ACC112 (cell line): ENCODE data around the gene GDPD2.

Source experiments
- H2AFZ ChIP-seq: fragments of 200-600 bp; sonication (generic); one replicate; pipeline ENCODE4 v1.6.0; 2017; ENCODE audit warnings: antibody characterized with exemption, low read length; ENCODE audit not compliant: unreplicated experiment
- H3K27ac ChIP-seq: fragments of 200-600 bp; sonication (generic); 2 replicates; pipeline ENCODE4 v1.5.1; 2014; ENCODE audit warnings: low read depth, mild to moderate bottlenecking, antibody characterized with exemption, low read length, moderate library complexity
- H3K27me3 ChIP-seq: fragments of 200-600 bp; sonication (generic); 2 replicates; pipeline ENCODE4 v1.6.1; 2014; ENCODE audit warnings: mild to moderate bottlenecking, antibody characterized with exemption, low read length, moderate library complexity, mixed read lengths; ENCODE audit not compliant: insufficient read depth
- H3K36me3 ChIP-seq: fragments of 200-600 bp; sonication (generic); 2 replicates; pipeline ENCODE4 v1.6.1; 2016; ENCODE audit warnings: mild to moderate bottlenecking, antibody characterized with exemption, low read length, moderate library complexity, mixed read lengths; ENCODE audit not compliant: insufficient read depth
- H3K4me1 ChIP-seq: fragments of 200-600 bp; sonication (generic); one replicate; pipeline ENCODE4 v1.6.1; 2016; ENCODE audit warnings: low read length, mixed read lengths; ENCODE audit not compliant: insufficient read depth, unreplicated experiment, control insufficient read depth
- H3K4me3 ChIP-seq: fragments of 200-600 bp; sonication (generic); 2 replicates; pipeline ENCODE4 v1.5.1; 2014; ENCODE audit warnings: mild to moderate bottlenecking, low read depth, low read length
- H3K79me2 ChIP-seq: fragments of 200-600 bp; sonication (generic); one replicate; pipeline ENCODE4 v1.6.0; 2016; ENCODE audit warnings: low read length; ENCODE audit not compliant: control insufficient read depth, unreplicated experiment, insufficient read depth

The GDPD2 gene

DNA sequence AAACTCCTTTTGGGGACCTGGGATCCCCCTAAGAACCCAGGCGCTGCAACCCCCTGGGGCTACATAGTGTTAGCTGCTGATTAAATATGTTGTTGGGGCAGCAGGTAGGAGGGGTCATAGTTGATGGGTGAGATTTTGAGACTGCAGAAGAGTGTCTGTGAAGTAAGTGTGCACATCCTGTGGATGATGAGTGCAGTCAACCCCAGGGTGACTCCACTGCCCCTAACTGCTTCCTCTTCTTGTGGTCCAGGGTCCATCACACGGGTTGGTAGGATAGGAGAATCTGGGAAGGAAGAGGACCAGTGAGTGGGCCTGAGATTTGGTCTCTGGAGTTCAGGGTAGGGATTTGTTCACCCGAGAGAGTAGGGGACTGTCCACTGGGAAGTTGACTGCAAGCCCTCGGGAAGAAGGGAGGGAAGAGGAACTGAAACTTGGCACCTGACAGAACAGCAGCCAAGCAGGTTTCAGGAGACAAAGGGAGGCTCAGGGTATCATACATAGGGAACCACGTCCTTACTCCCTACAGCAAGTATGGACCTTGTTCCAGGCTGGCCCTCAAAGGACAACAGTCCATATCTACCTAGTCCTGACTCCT, 30.0 kb downstream of the GDPD2 start:
- Histone ChIP-seq H3K4me3 (peak overlapping the region; percentile 81), H3K4me1 (no peaks in the 10 kb centered on the region), H3K27ac (no peak overlapping the region), H3K36me3 (no peaks in the 10 kb centered on the region), H3K27me3 (no peaks in the 10 kb centered on the region), H3K79me2 (no peaks in the 10 kb centered on the region), H2AFZ (no peak overlapping the region)

DNA sequence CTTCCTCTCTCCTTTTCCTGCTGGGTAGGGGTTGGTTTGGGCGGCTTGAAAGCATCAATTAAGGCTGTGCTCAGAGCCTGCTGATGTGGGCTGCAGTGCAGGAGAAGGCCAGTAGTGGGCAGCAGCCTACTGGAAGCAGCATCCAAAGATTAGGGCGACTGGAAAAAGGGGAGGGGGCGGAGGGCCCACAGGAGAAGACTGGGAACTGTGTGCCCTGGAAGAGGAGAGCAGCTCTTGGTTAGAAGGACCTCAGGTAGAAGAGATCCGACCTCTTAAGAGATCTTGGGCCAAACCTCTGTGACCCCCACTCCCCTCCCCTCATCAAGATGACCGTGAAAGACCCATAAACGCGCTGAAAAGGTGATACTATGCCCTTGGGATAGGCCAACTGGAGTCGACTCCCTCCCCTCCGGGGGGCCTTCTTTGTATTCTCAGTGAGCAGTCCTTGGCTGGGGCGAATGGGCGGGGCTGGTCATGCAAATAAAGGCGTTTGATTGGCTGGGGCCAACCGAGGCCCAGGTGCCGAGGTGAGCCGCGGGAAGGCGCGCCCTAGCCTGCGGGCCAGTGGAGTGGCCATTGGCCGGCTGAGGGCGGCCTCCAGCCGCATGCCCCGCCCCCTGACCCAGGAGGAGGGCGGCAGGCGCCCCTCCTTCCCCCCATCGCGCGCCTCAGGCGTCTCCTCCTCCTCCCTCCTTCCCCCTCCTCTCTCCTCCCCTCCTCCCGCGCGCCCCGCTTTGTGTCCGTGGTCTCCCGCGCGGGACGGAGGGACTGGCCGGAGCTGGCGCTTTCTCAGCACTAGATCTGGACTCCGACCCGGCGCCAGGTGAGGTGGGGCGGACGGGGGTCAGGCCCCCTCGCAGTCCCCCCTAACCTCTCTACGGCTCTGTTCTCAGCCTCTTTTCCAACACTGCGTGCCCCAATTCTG, 31.6 kb downstream of the GDPD2 start:
- Histone ChIP-seq H3K36me3 (no peaks in the 10 kb centered on the region), H3K27me3 (no peaks in the 10 kb centered on the region), H3K27ac (no peak overlapping the region), H3K4me1 (no peaks in the 10 kb centered on the region), H3K4me3 (peak overlapping the region; percentile 67), H3K79me2 (no peaks in the 10 kb centered on the region), H2AFZ (peak overlapping the region; percentile 37)

DNA sequence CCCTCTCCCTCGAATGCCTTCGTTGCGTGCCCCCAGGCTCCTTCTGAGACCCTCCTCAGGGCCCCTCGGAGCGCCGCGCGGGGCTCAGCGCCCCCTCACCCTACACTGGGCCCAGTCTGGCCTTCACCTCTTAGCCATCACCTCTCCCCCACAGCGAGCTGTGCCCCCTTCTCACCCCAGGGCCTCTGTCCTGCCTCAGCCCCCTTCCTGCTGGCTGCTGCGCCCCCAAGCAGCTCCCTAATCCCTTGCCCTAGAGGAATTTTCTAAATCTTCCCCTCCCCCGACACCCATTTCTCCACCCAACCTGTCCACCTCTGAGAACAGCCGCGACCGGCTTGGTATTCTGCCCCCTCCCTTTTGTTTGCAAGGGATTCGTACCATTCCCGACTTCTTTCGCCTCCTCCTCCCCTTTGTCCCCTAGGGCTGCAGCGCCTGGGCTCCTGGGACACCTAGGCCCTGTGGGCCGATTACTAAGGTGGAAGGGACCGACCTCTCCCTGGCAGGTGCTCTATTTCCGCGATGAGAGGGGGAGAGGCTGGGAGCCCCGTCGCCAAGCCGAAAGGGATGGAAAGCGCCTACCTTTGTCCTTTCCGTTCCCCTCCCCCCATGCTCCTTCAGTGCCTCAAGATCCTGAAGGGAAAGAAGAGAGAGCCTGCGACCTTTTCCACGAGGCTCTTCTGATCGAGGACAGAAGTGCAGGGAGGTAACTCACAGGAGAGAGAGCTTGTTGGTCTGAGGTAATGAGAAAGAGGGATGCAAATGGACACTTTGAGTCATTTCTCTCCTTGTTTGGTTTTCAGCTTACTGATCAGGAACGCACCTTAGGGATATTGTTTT, 32.5 kb downstream of the GDPD2 start:
- no peak overlapping the region for H2AFZ ChIP-seq
- H3K27ac ChIP-seq, result no peak overlapping the region

DNA sequence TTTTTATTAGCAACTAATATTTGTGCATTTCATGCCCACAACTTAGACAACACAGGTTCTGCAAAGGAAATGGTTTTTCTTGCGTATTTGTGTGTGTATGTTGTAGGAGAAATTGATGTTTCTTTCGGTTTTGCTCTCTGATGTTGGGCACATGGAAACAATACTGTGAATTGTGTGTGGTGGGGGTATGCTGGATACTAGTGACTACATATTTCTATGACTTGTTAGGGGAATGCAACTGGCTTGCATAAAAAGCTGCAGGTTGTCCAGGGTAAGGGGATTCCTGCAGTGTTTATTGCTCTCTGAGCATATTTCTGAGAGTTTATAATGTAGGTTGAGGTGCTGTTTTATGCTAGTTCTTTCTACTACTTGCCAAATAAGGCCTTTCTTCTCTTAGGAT, 33.1 kb downstream of the GDPD2 start:
- Histone ChIP-seq H3K4me3 (no peak overlapping the region), H3K36me3 (no peaks in the 10 kb centered on the region), H3K4me1 (no peaks in the 10 kb centered on the region), H3K79me2 (no peaks in the 10 kb centered on the region), H3K27ac (no peak overlapping the region), H2AFZ (no peak overlapping the region), H3K27me3 (no peaks in the 10 kb centered on the region)

More for the DNA sequence above, 32.5 kb downstream of the GDPD2 start:
- no peaks in the 10 kb centered on the region for H3K79me2 ChIP-seq
- no peaks in the 10 kb centered on the region for H3K36me3 ChIP-seq
- H3K27me3 ChIP-seq, result no peaks in the 10 kb centered on the region
- peak overlapping the region; percentile 67 for H3K4me3 ChIP-seq
- H3K4me1 ChIP-seq, result no peaks in the 10 kb centered on the region

DNA sequence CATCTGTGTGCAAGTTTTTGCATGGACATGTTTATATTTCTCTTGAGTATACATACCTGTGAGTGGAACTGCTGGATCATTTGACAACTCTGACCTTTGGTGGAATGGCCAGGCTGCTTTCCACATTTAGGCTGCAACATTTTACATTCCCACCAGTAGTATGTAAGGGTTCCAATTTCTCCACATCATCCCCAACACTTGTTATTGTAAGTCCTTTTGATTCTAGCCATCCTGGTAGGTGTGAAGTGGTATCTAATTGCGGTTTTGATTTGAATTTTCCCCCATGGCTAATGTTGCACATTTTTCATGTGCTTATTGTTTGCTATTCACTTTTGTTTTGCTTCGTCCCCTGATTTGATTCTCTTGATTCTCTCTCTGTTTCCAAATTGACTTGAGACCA, 37.9 kb downstream of the GDPD2 start:
- no peaks in the 10 kb centered on the region for H3K36me3 ChIP-seq
- no peak overlapping the region for H2AFZ ChIP-seq
- H3K4me3 ChIP-seq, result no peak overlapping the region
- no peaks in the 10 kb centered on the region for H3K27me3 ChIP-seq
- no peak overlapping the region for H3K27ac ChIP-seq
- H3K4me1 ChIP-seq, result no peaks in the 10 kb centered on the region
- no peaks in the 10 kb centered on the region for H3K79me2 ChIP-seq

GRCh38 chrX:70464051-70464450, 40.9 kb downstream of the GDPD2 start:
- no peak overlapping the region for H3K27ac ChIP-seq
- no peak overlapping the region for H2AFZ ChIP-seq
- H3K36me3 ChIP-seq, result no peaks in the 10 kb centered on the region
- no peaks in the 10 kb centered on the region for H3K79me2 ChIP-seq
- H3K4me3 ChIP-seq, result no peak overlapping the region
- H3K4me1 ChIP-seq, result no peaks in the 10 kb centered on the region
- no peaks in the 10 kb centered on the region for H3K27me3 ChIP-seq

GRCh38 chrX:70466968-70467367, 43.9 kb downstream of the GDPD2 start:
- H3K27ac ChIP-seq, result no peak overlapping the region
- no peaks in the 10 kb centered on the region for H3K79me2 ChIP-seq
- no peaks in the 10 kb centered on the region for H3K36me3 ChIP-seq
- no peak overlapping the region for H3K4me3 ChIP-seq
- H3K27me3 ChIP-seq, result no peaks in the 10 kb centered on the region
- no peaks in the 10 kb centered on the region for H3K4me1 ChIP-seq
- no peak overlapping the region for H2AFZ ChIP-seq

GRCh38 chrX:70468709-70469108, 45.6 kb downstream of the GDPD2 start:
- Histone ChIP-seq H3K27me3 (no peaks in the 10 kb centered on the region), H3K27ac (no peak overlapping the region), H3K4me3 (no peak overlapping the region), H3K79me2 (no peaks in the 10 kb centered on the region), H2AFZ (no peak overlapping the region), H3K4me1 (no peaks in the 10 kb centered on the region), H3K36me3 (no peaks in the 10 kb centered on the region)

GRCh38 chrX:70470850-70471289, 47.8 kb downstream of the GDPD2 start:
- Histone ChIP-seq H3K27me3 (no peaks in the 10 kb centered on the region), H3K4me1 (no peaks in the 10 kb centered on the region), H3K79me2 (no peaks in the 10 kb centered on the region), H3K4me3 (no peak overlapping the region), H3K36me3 (no peaks in the 10 kb centered on the region), H2AFZ (no peak overlapping the region), H3K27ac (no peak overlapping the region)

- no peaks in the 10 kb centered on the region for H3K79me2 ChIP-seq
Measured at GRCh38 chrX:70476166-70476933, 53.2 kb downstream of the GDPD2 start.

More at GRCh38 chrX:70476166-70476933, 53.2 kb downstream of the GDPD2 start:
- no peaks in the 10 kb centered on the region for H3K36me3 ChIP-seq
- peak overlapping the region; percentile 50 for H2AFZ ChIP-seq
- H3K27me3 ChIP-seq, result no peaks in the 10 kb centered on the region
- H3K4me3 ChIP-seq, result no peak overlapping the region
- H3K4me1 ChIP-seq, result peaks cover 41% of the 10 kb centered on the region
- H3K27ac ChIP-seq, result peak overlapping the region; percentile 62; the same call in 1 of the 2 replicates
